ENCODE measurements around the gene JAZF1. TPM values are rescaled to one million over a fixed set of nuclear protein-coding genes. Genes with fewer than 3 reads are reported as not detected.

The JAZF1 gene
- total and polyA plus RNA-seq, 2 donors (not counting 1 experiment from before 2014, with no cell fraction given): 14.0 to 38.6 TPM

- H3K79me2 ChIP-seq (ENCODE audit: control insufficient read depth, insufficient read depth, low read length): peaks cover 98% of the 10 kb centered on the region
- no peak overlapping the region for H3K4me2 ChIP-seq (replicated peaks; ENCODE audit: low read depth, low read length, poor library complexity, severe bottlenecking)
- H3K9ac ChIP-seq (ENCODE audit: low read length): no peak overlapping the region
- ChIA-PET CTCF (interaction anchor here (0.9 kb wide), 1 partner anchor 77 kb away, joined by 3 read pairs; no protein-coding TSS in a partner anchor), POLR2A (interaction anchor here (1.1 kb wide), 1 partner anchor 10 kb away, joined by 3 read pairs; no protein-coding TSS in a partner anchor)
- H3K4me1 ChIP-seq (ENCODE audit: control insufficient read depth in 2 of 2, insufficient read depth in 2 of 2, low read length in 2 of 2): peaks cover 47 to 65% of the 10 kb centered on the region in 2 donors
- H2AFZ ChIP-seq (ENCODE audit: insufficient read depth, low read depth, low read length, poor library complexity, severe bottlenecking): no peak overlapping the region
- H3K4me3 Mint-ChIP-seq: no peak overlapping the region
- TF ChIP-seq EZH2 (IDR thresholded peaks at IDR 0.05; ENCODE audit: borderline replicate concordance, insufficient read depth, low read depth, low read length, poor library complexity, severe bottlenecking): no peak
- no peak for TF ChIP-seq CTCF (IDR thresholded peaks at IDR 0.05)
- H3K9me3 Mint-ChIP-seq (ENCODE audit: insufficient read depth): no peaks in the 10 kb centered on the region
- WGBS (ENCODE audit: insufficient coverage): 100% methylated on average over 3 of the region's 3 CpGs
- H3K4me3 ChIP-seq (ENCODE audit: control extremely low read depth in 1 of 5, extremely low read depth in 1 of 5, insufficient read depth in 1 of 5, low read depth in 2 of 5, low read length in 4 of 5): no peak overlapping the region
- H3K27me3 Mint-ChIP-seq: no peaks in the 10 kb centered on the region
- no peak for ATAC-seq (ENCODE audit: low read depth)
- peak overlapping the region; percentile 69 for H3K27ac Mint-ChIP-seq
- H3K4me1 Mint-ChIP-seq: peaks cover 81% of the 10 kb centered on the region
- H4K20me1 ChIP-seq (ENCODE audit: control insufficient read depth, insufficient read depth, low read length, poor library complexity, severe bottlenecking): no peaks in the 10 kb centered on the region
- H3K9me3 ChIP-seq (ENCODE audit: control extremely low read depth in 1 of 3, control insufficient read depth in 2 of 3, insufficient read depth in 1 of 3, low read length in 2 of 3): no peaks in the 10 kb centered on the region
- H3K27me3 ChIP-seq (replicated peaks in 1 of 4; ENCODE audit: control extremely low read depth in 1 of 4, control insufficient read depth in 3 of 4, insufficient read depth in 4 of 4, low read length in 3 of 4): no peaks in the 10 kb centered on the region
- peak overlapping the region in 1 of 2 donors; percentile 87 for H3K27ac ChIP-seq (ENCODE audit: low read length in 2 of 2)
- DNase-seq: no peak
- intact Hi-C loops (cut with micrococcal nuclease): no loop called here
- H3K36me3 ChIP-seq (replicated peaks in 1 of 2; ENCODE audit: control extremely low read depth in 1 of 2, control insufficient read depth in 1 of 2, extremely low read depth in 1 of 2, insufficient read depth in 2 of 2, low read length in 1 of 2): peaks cover 0 to 3% of the 10 kb centered on the region in 2 experiments
These were observed 7.6 kb downstream of the JAZF1 start for GRCh38 chr7:28172958-28173357.

- intact Hi-C loops (cut with micrococcal nuclease): no loop called here
- H3K4me1 Mint-ChIP-seq: peaks cover 81% of the 10 kb centered on the region
- Histone ChIP-seq H2AFZ (ENCODE audit: insufficient read depth, low read depth, low read length, poor library complexity, severe bottlenecking) (no peak overlapping the region), H3K4me3 (ENCODE audit: control extremely low read depth in 1 of 5, extremely low read depth in 1 of 5, insufficient read depth in 1 of 5, low read depth in 2 of 5, low read length in 4 of 5) (no peak overlapping the region), H3K4me2 (replicated peaks; ENCODE audit: low read depth, low read length, poor library complexity, severe bottlenecking) (peak overlapping the region; percentile 16), H3K9me3 (ENCODE audit: control extremely low read depth in 1 of 3, control insufficient read depth in 2 of 3, insufficient read depth in 1 of 3, low read length in 2 of 3) (no peaks in the 10 kb centered on the region), H3K4me1 (ENCODE audit: control insufficient read depth in 2 of 2, insufficient read depth in 2 of 2, low read length in 2 of 2) (peaks cover 62 to 71% of the 10 kb centered on the region in 2 donors), H3K9ac (ENCODE audit: low read length) (no peak overlapping the region), H3K27ac (ENCODE audit: low read length in 2 of 2) (peak overlapping the region; percentile 8 to 87), H3K27me3 (replicated peaks in 1 of 4; ENCODE audit: control extremely low read depth in 1 of 4, control insufficient read depth in 3 of 4, insufficient read depth in 4 of 4, low read length in 3 of 4) (no peaks in the 10 kb centered on the region), H3K79me2 (ENCODE audit: control insufficient read depth, insufficient read depth, low read length) (peaks cover 98% of the 10 kb centered on the region), H4K20me1 (ENCODE audit: control insufficient read depth, insufficient read depth, low read length, poor library complexity, severe bottlenecking) (no peaks in the 10 kb centered on the region), H3K36me3 (replicated peaks in 1 of 2; ENCODE audit: control extremely low read depth in 1 of 2, control insufficient read depth in 1 of 2, extremely low read depth in 1 of 2, insufficient read depth in 2 of 2, low read length in 1 of 2) (peaks cover 0 to 7% of the 10 kb centered on the region in 2 experiments)
- H3K27me3 Mint-ChIP-seq: no peaks in the 10 kb centered on the region
- no peak for TF ChIP-seq CTCF (IDR thresholded peaks at IDR 0.05)
- TF ChIP-seq EZH2 (IDR thresholded peaks at IDR 0.05; ENCODE audit: borderline replicate concordance, insufficient read depth, low read depth, low read length, poor library complexity, severe bottlenecking): no peak
- DNase-seq (no peak), ATAC-seq (ENCODE audit: low read depth) (no peak)
- POLR2A ChIA-PET: no interaction called here
- H3K9me3 Mint-ChIP-seq (ENCODE audit: insufficient read depth): no peaks in the 10 kb centered on the region
- no peak overlapping the region for H3K4me3 Mint-ChIP-seq
- CTCF ChIA-PET: no interaction called here
- peak overlapping the region; percentile 54 for H3K27ac Mint-ChIP-seq
- 96% methylated on average over 3 of the region's 6 CpGs for WGBS (ENCODE audit: insufficient coverage)
These were observed 9.9 kb downstream of the JAZF1 start for GRCh38 chr7:28170701-28171100.

All from B cell (primary cell).